NCI-H510A (cell line): ENCODE results near the gene BMP7.
"Not testable (repeated sequence)": the region's sequence is repeated elsewhere in the genome, so short reads cannot be mapped to it uniquely, and the experiment has no call there.

Experiments used
- DNase-seq: peaks from one replicate; lab custom pipeline; 2025; lab: John Stamatoyannopoulos, UW

The BMP7 gene

DNA sequence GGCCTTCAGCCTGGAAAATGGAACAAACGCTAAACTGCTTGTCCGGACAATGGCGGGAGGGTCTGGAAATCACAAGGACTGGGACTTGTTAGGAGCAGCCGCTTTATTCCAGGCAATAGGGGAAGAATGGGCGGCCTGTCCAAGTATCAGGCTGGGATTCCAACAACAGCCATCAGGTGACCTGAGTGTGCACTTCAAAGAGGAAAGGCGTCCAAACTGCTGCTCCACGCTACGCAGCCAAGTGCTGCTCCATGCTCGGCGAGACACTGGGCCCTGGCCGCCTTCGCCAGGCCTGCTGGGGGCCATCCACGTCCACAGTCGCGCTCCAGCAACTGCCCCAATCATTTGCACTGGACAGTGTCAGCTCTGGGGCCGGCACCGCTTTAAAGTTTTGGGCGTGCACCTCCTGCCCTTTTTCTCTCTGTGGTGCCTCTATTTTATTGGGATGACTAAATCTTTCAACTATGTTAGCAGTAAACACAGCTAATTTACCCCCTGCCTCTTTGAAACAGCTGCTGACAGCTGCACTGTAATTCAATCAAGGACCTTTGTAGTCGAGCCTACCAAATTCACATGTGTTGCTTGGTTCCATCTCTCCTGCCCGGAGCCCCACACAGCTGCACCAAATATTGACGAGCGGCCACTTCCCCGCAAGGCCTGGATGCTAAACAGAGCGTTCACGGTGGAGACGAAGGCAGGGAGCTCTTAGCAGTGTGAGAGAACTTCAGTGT, 98.3 kb downstream of the BMP7 start:
- no peak for DNase-seq

DNA sequence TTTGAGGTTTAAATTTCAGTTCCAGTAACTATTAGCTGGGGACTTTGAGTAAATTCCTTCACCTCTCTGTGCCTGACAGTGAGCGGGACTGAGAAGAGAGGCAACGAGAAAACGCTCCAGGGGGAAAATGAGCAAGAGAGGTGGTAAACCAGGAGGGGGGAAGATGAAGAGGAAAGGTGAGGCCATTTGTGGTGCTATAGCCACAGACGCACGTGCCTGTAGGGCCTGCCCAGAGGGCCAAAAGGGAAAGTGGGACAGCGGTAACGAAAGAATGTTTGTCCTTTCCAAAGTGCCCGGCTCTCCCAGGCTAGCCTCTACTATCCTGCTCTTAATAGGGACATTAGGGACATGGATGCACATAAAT, 99.2 kb downstream of the BMP7 start:
- no peak for DNase-seq

DNA sequence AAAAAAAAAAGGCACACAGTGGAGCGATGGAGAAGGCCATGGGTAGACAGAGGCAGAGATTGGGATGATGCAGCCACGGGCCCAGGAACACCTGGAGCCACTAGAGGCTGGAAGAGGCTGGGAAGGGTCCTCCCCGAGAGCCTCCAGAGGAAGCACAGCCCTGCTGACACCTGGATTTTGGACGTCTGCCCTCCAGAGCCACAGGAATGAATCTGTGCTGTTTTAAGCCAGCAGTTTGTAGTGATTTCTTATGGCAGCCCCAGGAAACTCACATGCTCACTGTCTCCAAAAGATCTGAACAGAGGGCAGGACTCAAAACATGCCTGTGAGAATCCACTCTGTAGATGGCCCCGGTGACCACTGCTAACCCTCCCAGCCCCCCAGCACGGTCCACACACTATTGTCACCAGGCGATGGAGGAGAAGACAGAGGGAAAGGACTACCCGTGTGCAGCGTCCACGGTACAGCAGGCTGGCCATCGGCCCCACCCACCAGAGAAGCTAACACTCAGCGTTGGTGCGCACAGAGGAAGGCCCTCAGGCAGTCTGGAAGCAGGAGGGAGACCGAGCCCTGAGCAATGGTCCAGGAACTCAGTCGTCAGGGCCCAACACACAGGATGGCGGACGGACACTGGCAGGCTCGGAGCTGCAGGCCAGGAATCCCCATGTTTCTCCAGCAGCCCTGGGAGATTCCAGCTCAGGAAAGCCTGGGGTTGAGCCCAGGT, 99.7 kb downstream of the BMP7 start:
- DNase-seq, result no peak

GRCh38 chr20:57165427-57166004, 100.9 kb downstream of the BMP7 start:
- no peak for DNase-seq

DNA sequence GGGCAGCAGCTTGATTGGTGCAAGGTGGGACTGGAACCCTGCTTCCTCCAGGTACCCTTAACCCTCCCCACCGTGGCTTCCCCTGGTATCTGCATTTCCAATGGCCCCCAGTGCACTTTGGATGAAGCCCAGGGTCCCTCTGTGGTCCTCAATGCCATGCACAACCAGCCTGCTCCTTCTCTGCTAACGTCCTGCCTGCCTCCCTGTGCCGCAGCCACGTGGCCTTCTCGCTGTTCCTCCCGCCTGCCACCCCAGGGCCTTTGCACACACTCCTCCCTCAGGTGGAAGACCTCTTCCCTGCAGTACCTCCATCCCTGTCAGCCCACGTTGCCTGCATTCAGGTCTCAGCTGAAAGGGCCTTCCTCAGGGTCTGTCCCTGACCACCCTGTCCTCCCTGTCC, 101.6 kb downstream of the BMP7 start:
- no peak for DNase-seq

DNA sequence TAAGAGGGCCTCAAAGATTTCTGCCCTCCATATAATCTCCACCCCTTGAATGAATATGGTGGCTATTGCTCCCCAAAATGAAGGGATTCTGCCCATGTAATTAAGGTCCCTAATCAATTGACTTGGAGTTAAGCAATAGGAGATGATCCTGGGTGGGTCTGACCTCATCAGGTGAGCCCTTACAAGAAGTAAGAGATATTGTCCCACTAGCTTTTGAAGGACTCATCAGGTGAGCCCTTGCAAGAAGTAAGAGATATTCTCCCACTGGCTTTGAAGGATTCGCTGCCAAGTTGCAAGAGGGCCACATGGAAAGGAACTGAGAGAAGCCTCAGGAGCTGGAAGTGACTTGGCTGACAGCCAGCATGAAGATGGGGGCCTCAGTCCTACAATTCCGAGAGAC, 103.4 kb downstream of the BMP7 start:
- DNase-seq, result no peak

- no peak for DNase-seq
Measured at GRCh38 chr20:57162362-57162652, 104.1 kb downstream of the BMP7 start.

DNA sequence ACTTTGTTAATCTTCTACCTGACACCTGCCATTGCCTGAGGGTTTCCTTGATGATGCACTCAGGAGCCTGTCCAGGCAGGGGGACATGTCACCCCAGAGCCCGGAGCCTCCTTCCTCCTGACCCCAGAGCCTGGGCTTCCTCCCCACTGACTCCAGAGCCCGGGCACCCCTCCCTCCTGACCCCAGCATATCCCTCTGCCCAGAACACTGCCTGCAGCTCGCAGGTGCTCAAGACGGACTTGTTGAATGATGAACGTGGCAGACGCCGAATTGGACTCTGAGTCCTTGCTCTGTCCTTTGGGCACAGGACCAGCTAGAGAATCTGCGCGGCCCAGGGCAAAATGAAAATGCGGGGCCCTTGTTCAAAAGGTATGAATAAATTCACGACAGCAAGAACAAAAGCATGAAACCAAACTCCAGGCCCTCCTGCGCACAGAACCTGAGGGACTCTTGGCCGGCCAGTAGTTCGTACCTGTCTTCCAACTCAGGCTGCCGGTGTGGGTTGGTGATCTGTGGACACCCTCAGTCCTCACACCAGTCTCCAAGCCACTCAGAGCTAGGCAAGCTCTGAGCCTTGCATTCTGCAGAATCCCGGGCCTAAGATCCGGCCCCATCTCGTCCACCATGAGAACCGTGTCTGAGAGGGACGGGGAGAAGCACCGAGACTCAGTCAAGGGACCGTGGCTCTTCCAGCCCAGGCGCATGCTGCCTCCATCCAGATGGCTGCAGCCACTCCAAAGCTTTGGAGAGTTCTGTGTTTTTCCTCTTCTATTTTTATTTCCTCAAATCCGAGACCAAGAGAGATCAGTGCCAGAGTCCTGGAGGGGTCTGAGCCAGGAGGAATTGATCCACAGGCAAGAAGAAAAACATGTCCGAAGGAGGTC, 104.7 kb downstream of the BMP7 start:
- DNase-seq, result no peak

- no peak for DNase-seq
Measured at GRCh38 chr20:57160985-57161384, 105.5 kb downstream of the BMP7 start.

DNA sequence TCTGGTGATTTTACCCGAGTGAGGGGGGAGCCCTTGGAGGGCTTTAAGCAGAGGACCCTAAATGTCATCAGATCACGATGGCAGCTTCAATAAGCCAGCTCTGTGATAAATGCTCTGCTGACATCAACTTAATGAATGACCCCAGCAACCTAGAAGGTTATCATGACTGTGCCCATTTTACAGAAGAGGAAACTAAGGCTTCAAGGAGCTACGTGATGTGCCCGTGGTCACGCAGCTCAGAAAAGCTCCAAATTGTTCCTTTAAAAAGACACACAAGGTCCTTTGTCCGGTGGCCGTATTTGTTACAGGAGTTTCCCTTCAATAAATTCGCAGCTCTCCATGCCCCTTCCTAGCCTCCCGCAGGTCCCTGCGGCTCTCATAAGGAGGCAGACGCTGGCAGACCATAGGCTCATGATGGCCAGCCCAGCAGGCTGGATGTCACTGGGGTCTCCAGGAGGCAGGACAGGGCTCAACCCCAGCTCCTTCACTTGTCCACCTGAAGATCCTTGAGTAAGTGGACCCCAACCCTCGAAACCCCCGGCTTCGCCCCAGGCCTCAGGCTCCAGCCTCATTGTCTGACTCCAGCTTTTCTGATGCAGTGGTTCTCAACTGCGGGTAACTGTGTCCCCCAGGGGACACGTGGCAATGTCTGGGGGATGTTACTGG, 106.4 kb downstream of the BMP7 start:
- no peak for DNase-seq

DNA sequence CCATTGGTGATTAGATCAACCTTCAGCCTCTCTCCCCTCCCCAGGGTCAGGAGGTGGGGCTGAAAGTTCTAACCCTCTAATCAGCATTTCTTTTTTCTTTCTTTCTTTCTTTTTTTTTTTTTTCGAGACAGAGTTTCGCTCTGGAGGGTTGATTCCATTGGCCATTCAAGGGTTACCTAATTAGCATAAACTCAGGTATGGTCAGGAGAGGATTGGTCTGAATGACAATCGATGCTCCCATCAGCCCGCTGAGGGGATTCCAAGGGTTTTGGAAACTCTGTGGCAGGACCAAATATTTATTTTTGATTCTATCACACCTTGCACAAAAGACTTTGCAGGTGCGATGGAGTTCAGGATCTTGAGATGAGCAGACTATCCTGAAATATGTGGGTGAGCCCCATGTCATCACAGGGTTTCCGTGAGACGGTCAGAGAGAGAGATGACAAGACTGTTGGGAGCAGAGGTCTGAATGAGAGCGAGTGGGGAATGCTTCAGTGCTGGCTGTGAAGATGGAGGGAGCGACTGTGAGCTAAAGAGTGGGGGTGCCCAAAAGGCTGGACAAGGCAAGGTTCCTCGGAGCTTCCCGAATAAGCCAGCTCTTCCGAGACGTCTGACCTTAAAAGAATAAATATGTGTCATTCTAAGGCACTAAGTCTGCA, 107.1 kb downstream of the BMP7 start:
- no peak for DNase-seq

GRCh38 chr20:57158474-57158873, 108.0 kb downstream of the BMP7 start:
- no peak for DNase-seq

DNA sequence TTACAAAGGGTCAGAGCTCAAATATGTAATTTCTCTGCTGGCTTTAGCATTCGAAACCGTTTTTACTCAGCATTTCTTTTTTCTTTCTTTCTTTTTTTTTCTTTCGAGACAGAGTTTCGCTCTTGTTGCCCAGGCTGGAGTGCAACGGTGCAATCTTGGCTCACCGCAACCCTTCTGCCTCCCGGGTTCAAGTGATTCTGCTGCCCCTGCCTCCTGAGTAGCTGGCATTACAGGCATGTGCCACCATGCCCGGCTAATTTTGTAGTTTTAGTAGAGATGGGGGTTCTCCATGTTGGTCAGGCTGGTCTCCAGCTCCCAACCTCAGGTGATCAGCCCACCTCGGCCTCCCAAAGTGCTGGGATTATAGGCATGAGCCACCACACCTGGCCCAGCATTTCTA, 108.7 kb downstream of the BMP7 start:
- not testable (repeated sequence) for DNase-seq

DNA sequence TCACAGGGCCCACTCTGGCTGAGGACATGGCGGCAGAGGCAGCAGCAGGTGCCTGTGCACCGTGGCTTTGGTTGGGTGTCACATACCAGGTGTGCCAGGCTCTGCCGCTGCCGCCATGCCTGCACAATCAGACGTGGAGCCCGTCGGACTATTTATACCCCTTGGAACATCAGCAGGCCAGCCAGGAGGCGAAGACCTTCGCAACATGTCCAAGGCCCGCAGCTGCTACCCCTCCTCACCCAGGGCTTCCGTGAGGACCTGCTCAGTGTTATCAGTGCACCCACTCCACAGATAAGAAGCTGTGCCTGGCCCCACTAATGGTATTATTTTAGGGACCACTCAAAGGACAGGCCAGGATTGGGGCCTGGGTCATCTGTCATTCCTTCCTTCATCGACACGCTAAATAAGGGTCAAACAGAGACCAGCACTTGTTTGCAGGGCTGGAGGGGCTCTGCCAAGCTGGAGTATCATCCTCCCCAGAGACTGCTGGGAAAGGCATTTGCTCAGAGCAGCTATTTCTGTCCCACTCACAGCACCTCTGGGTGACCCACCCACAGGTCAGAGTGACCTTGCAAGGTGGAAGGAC, 109.2 kb downstream of the BMP7 start:
- no peak for DNase-seq

DNA sequence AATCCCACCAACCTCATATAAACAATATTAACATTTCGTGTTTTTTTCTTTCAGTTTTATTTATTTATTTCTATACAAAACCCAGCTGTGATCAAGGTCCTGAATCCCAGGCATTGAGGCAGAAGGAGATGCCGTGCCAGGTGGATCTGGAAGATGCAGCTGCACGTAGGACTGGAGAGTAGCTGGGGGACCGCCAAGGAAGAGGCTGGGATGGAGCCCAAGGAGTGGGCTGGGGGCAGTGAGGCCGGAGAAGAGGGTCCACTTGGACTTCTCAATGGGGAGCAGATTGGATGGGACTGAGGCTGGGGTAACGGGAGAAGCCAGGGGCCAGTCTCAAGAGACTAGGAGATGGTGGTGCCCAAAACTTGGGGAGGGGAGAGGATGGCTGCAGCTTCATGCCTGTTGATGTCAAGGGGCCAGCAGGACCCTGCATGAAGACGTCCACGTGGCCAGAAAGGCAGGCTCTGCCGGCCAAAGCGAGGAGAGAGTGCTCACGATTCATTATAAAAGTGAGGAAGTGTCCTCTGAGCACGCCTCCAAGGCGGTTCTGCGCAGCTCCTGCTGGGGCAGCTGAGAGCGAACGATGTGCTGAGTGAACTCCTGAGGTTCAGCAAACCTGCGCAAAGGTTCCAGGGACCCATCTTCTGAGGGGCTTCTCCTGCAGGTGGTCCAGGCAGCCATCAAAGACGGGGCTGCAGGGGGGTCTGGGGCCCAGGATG, 110.3 kb downstream of the BMP7 start:
- no peak for DNase-seq

DNA sequence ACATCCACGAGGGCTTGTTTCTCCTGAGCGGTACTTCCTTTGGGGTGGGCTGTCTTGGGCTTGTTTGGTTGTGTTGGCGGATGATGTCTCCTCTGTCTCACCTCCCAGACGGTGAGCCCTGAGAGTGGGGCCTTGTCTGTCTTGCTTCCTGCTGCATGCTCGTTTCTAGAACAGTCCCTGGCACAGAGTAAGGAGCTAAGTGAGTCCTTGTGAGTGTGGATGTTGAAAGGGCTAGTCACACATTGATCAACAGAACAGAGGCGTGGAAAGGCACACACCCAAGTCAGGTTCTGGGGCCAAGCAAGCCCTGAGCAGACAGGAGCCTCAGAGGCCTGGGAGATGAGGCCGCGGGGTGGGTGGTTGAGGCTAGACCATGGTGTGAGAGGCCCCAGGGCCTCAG, 111.0 kb downstream of the BMP7 start:
- DNase-seq, result no peak

DNA sequence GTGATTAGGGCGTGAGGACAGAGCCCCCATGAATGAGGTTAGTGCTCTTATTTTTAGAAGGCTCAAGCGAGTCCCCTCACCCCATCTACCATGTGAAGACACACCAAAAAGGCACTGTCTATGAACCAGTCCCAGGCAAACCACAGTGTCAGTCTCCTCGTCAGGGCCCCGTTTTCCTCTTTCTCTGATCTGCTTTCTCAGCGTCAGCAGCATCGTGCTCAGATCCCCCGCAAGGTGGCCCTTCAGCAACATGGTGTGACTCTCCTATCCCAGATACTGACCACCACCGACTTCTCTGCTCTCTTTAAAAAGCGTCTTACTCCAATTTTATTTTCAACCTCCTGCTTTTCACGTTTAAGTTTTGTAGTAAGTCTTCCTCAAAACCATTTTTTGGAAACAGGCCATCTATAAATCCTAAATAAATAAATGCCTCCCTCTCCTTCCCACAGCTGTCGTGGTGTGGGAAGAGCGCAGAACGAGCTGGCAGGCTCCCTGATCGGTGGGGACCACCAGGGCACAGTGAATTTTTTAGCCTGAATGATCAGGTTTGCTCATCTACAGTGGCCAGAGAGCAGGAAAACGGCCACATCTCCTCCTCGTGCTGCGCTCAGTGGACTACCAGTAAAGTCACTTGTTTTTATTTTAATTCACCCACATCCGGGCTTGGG, 113.1 kb downstream of the BMP7 start:
- no peak for DNase-seq

GRCh38 chr20:57152557-57152956, 113.9 kb downstream of the BMP7 start:
- DNase-seq, result no peak

DNA sequence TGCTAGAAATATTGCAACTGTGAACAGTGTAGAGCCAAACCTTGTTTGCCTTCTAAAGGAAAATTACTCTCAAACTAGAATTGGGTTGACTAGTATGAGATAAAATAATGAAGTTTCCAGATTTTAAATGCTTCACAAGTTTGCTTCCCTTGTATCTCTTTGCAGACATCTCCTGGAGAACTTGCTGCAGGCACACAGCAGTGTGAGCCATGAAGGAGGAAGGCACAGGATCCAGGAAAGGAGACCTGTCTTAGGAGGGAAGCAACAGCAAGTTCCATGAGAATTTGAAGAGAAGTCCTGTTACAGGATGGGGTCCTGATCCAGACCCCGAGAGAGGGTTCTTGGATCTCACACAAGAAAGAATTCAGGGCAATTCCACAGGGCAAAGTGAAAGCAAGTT, 115.9 kb downstream of the BMP7 start:
- no peak for DNase-seq

GRCh38 chr20:57148263-57148662, 118.2 kb downstream of the BMP7 start:
- DNase-seq, result no peak
